DND-41 (cell line): ENCODE results near the gene POLRMT.

Experiments
- ATAC-seq: fragments of 200-7000 bp; cut with Tn5 transposase; 3 replicates; pipeline ENCODE4 v1.9.1; 2021; ENCODE audit warnings: low read depth; ENCODE audit not compliant: insufficient read depth
- DNase-seq: peaks from one replicate; pipeline ENCODE4 v3.0.0-alpha.2; 2020
- H2AFZ ChIP-seq: 2 replicates; pipeline ENCODE4 v1.6.0; 2012; ENCODE audit warnings: low read depth, low read length
- H3K27ac ChIP-seq: 2 replicates; pipeline ENCODE4 v1.5.1; 2012; ENCODE audit warnings: low read length, inconsistent platforms
- H3K27me3 ChIP-seq: fragments of 200-600 bp; sonication (generic); 2 replicates; pipeline ENCODE4 v1.6.0; 2012; ENCODE audit warnings: low read length, mild to moderate bottlenecking, inconsistent platforms; ENCODE audit not compliant: insufficient read depth, poor library complexity
- H3K36me3 ChIP-seq: 2 replicates; pipeline ENCODE4 v1.5.1; 2012; ENCODE audit warnings: low read length, inconsistent platforms; ENCODE audit not compliant: insufficient read depth
- H3K4me1 ChIP-seq: 2 replicates; pipeline ENCODE4 v1.5.1; 2012; ENCODE audit warnings: mild to moderate bottlenecking, low read length; ENCODE audit not compliant: insufficient read depth
- H3K4me2 ChIP-seq: 2 replicates; pipeline ENCODE4 v1.6.0; 2012; ENCODE audit warnings: mild to moderate bottlenecking, moderate library complexity, low read length, inconsistent platforms; ENCODE audit not compliant: insufficient read depth
- H3K4me3 ChIP-seq, 2 experiments: fragments of 200-600 bp in 1 of 2; shearing (Covaris generic) in 1 of 2; 2 replicates each; pipeline ENCODE4 v1.5.1; 2012 to 2016; ENCODE audit warnings: inconsistent platforms in 2 of 2, low read length in 2 of 2, mild to moderate bottlenecking in 2 of 2, low read depth in 1 of 2, moderate library complexity in 1 of 2
- H3K79me2 ChIP-seq: 2 replicates; pipeline ENCODE4 v1.6.0; 2012; ENCODE audit warnings: low read length, inconsistent platforms; ENCODE audit not compliant: insufficient read depth
- H3K9ac ChIP-seq: 2 replicates; pipeline ENCODE4 v1.6.0; 2012; ENCODE audit warnings: low read depth, mild to moderate bottlenecking, inconsistent platforms, low read length, moderate library complexity
- H3K9me3 ChIP-seq: 2 replicates; pipeline ENCODE4 v1.5.1; 2012; ENCODE audit warnings: low read length, moderate library complexity, mild to moderate bottlenecking, inconsistent platforms; ENCODE audit not compliant: insufficient read depth, severe bottlenecking
- H4K20me1 ChIP-seq: 2 replicates; pipeline ENCODE4 v1.6.0; 2012; ENCODE audit warnings: low read length; ENCODE audit not compliant: insufficient read depth
- CTCF ChIP-seq: IDR thresholded peaks from 2 replicates; pipeline ENCODE4 v1.5.1; 2012; ENCODE audit warnings: borderline replicate concordance, low read length, moderate library complexity, mild to moderate bottlenecking; ENCODE audit not compliant: poor library complexity, severe bottlenecking; ENCODE audit errors: extremely low read depth
- EZH2 ChIP-seq: IDR thresholded peaks from 3 replicates; pipeline ENCODE4 v1.6.1; 2012; ENCODE audit warnings: borderline replicate concordance, low read depth, mild to moderate bottlenecking, moderate library complexity, low read length, inconsistent platforms; ENCODE audit not compliant: severe bottlenecking

The POLRMT gene

GRCh38 chr19:680287-681028 is 47.1 kb upstream of the POLRMT start:
- Histone ChIP-seq H3K9ac (peak overlapping the region; percentile 100), H3K27me3 (no peaks in the 10 kb centered on the region), H2AFZ (peak overlapping the region; percentile 99), H3K4me1 (peaks cover 19% of the 10 kb centered on the region), H3K4me3 (peak overlapping the region; percentile 91 to 96; a peak in 3 of 4 replicates), H4K20me1 (peaks cover 18% of the 10 kb centered on the region), H3K27ac (peak overlapping the region; percentile 94), H3K4me2 (peak overlapping the region; percentile 92), H3K9me3 (no peaks in the 10 kb centered on the region), H3K79me2 (peaks cover 9% of the 10 kb centered on the region), H3K36me3 (no peaks in the 10 kb centered on the region; the same call in 1 of the 2 replicates)
- ATAC-seq (peak; percentile 75), DNase-seq (peak; percentile 100)
- TF ChIP-seq CTCF (peak; percentile 71), EZH2 (no peak)

DNA sequence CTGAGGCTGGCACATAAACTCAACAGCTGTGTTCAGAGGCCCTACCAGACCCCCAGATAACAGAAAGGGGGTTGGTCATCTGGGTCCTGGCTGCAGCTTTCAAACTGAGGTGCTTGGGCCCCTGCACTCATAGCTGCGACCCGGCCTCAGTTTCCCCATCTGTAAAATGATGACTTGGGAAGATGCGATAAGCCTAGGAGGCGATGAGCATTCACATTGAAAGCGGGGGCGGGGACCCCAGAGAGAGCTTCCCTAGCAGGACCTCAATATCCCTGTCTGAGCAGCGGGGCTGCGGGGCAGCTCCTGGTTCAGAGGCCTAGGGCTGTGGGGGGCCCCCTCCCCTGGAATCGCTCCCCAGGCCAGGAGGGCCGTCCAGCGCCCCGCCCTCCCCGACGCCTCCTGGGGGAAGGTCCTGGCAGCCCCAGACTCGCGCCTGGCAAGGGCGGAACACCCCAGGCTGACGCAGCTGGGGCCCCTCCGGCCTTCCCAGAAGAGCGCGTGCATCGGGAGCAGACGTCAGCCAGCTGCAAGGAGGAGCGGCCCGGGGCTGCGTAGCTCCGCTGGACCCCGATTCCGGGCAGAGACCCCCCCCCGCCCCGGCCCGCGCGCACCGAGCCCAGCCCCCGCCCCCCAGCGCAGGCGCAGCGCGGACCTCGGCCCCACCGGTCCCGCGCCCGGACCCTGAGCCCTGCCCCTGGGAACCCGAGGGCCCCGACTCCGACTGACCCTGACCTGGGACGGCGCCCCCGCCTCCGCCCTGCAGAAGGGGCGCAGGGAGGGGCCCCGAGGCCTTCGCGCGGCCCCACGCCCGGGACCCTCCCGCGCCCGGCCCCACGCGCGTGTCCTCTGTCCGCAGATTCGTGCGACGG is 46.3 kb upstream of the POLRMT start:
- peak; percentile 28 for ATAC-seq
- peak overlapping the region; percentile 92 for H3K4me2 ChIP-seq
- TF ChIP-seq EZH2: no peak
- TF ChIP-seq CTCF: no peak
- H3K27me3 ChIP-seq: no peaks in the 10 kb centered on the region
- H3K4me3 ChIP-seq: peak overlapping the region; percentile 91 to 96; a peak in 3 of 4 replicates
- H3K9ac ChIP-seq: peak overlapping the region; percentile 100
- H3K9me3 ChIP-seq: no peaks in the 10 kb centered on the region
- H3K79me2 ChIP-seq: peaks cover 9% of the 10 kb centered on the region
- H3K27ac ChIP-seq: peak overlapping the region; percentile 90
- H3K4me1 ChIP-seq: peaks cover 19% of the 10 kb centered on the region
- peak; percentile 61 for DNase-seq
- peak overlapping the region; percentile 87 for H2AFZ ChIP-seq
- H3K36me3 ChIP-seq: no peaks in the 10 kb centered on the region; the same call in 1 of the 2 replicates
- peaks cover 18% of the 10 kb centered on the region for H4K20me1 ChIP-seq

GRCh38 chr19:678791-679388 is 45.6 kb upstream of the POLRMT start:
- H3K27me3 ChIP-seq: no peaks in the 10 kb centered on the region
- H3K36me3 ChIP-seq: no peaks in the 10 kb centered on the region; the same call in 1 of the 2 replicates
- TF ChIP-seq CTCF (no peak), EZH2 (no peak)
- H2AFZ ChIP-seq: no peak overlapping the region
- no peak for DNase-seq
- peak overlapping the region; percentile 100 for H3K9ac ChIP-seq
- H3K27ac ChIP-seq: no peak overlapping the region
- peaks cover 9% of the 10 kb centered on the region for H3K79me2 ChIP-seq
- H3K4me1 ChIP-seq: peaks cover 19% of the 10 kb centered on the region
- peaks cover 18% of the 10 kb centered on the region for H4K20me1 ChIP-seq
- peak overlapping the region in 1 of 2 experiments; percentile 91; a peak in 2 of 4 replicates for H3K4me3 ChIP-seq
- no peaks in the 10 kb centered on the region for H3K9me3 ChIP-seq
- ATAC-seq: no peak
- H3K4me2 ChIP-seq: peak overlapping the region; percentile 92
